IPS DF 19.7 (cell line): ENCODE measurements around the gene CD300LF.

Experiments
- DNase-seq: peaks from one replicate; pipeline ENCODE4 v3.0.0-alpha.2; 2013; ENCODE audit warnings: low read depth, low spot score

Gene CD300LF

DNA sequence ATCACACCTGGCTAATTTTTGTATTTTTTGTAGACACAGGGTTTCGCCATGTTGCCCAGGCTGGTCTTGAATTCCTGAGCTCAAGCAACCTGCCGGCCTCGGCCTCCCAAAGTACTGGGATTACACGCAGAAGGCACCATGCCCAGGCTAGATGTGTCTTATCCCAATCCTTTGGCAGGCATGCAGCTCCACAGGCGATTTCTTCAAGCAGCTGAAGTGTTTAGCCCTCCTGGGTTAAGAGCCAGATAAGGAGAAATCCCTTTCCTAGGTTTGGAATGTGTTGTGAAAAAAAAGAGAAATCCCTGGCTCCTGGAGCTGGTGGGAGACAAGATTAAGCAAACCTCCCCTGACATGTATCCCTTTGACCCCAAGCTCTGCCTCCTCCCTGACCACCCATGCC is 33.7 kb upstream of the CD300LF start:
- DNase-seq: no peak

DNA sequence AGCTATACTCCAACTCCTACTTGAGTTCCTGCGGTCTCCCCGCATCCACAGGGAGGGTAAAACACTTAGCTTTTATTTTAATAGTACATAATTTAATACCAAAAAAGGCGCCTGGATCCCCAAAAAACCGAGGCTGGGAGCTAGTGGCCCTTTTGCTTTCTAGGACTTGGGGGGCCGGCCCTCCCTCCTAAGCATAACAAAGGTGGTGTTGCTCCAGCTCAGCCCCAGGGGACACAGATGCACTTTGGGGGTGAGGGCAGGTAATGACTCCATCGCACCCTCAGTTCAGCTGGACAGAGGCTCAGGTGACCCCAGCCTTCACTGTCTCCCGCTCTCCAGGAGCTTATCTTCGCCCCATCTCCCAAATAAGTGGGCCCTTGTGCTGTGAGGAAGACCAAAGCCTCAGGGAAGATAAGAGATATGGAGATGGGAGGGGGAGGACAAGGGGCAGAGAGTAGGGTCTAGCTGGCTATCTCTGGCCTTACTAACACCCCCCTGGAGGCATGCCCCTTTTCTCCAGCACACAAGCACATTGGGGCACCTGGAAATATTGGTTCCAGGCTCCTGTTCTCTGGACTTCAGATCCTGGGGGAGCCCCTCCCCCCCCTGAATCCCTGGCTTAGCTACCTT is 32.9 kb upstream of the CD300LF start:
- DNase-seq: no peak

DNA sequence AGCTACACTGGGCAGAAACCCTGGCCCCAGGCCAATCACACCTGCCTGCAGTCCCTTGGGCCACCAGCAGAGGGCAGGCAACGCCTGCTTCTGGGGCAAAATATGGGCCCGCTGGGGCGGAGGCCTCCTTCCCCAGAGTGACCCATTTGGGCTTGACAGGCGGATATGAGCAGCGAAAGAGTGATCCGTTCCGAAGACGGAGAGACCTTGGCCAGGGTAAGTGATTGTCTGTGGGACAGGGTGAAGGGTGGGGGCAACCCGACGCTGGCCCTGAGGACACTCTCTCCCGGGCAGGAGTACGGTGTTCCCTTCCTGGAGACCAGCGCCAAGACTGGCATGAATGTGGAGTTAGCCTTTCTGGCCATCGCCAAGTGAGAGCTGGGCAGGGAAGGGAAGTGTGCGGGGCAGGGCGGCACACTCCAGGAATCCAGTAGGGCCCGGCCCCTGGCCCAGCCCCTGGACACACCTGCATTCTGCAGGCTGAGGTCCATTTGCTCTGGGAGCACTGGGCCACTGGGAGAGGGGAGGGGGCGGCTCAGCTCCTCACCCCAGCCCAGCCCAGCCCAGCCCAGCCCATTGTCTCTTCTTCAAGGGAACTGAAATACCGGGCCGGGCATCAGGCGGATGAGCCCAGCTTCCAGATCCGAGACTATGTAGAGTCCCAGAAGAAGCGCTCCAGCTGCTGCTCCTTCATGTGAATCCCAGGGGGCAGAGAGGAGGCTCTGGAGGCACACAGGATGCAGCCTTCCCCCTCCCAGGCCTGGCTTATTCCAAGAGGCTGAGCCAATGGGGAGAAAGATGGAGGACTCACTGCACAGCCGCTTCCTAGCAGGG is 32.2 kb upstream of the CD300LF start:
- no peak for DNase-seq

DNA sequence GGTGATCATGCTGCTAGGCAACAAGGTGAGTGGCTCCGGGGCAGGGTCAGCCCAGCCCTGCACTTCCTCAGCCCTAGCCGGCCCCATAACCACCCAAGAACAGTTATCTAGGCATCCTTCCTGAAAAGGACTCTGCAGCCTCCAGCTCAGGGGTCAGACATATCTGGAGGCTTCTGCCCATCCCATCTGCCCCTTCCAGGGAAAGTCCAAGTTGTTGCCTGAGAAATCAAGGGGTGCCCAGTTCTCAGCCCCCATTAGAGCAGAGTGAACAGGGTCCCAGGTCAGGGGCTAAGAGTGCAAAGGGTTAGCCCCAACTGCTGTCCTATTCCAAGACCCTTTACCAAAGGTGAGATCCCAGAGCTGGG is 31.6 kb upstream of the CD300LF start:
- DNase-seq: no peak

DNA sequence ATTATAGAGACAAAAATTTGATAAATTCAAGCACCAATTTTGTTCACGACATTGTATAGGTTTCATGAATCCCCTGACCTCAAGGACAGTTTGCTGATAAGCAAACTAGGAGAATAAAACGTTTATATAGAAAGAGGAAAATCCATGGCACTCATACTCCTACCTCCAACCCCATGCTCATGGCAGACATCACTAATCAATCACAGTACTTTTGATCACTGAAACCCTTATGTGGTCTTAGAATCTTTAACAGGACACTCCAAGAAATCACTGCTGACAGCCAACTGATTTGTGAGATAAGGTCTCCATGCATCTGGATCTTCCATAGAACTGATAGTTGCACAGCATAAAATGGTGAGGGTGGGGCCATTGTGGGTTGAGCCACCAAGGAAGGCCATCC is 31.0 kb upstream of the CD300LF start:
- DNase-seq: no peak

DNA sequence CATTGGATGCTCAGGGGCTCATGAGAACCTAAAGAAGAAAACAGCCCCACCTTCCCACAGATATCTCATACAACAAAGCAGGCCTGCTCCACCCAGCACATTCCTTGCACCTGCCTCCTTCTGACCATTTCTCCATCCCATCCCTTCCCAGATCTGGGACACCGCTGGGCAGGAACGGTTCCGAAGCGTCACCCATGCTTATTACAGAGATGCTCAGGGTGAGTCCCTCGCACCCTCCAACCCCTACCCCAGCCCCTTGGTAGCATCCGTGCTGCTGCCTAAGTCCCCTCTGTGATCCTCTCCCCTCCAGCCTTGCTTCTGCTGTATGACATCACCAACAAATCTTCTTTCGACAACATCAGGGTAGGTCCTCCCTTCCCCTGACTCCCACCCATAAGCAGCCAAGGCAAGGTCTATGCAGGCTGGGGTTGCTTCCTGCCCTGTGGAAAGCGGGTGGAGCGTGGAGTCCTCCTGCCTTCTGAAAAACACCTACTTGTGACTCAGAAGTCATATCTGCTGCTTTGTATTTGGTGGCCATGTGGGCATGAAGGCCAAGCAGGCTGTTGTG is 30.3 kb upstream of the CD300LF start:
- no peak for DNase-seq

DNA sequence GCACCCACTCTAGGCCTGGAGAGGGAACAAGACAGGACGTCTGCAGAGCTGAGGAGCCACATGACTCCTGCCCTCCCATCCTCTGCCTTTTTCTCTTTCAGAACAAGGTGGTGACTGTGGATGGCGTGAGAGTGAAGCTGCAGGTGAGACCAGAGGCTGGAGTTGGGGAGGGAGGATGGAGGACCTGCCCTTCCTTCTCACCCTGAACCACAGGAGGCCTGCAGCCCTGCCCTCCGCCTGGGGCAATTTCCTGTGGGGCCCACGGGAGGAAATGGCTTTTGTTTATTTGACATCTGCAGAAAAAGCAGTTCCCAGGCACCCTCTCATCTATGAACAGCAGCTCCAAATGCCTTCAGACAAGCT is 29.4 kb upstream of the CD300LF start:
- no peak for DNase-seq

DNA sequence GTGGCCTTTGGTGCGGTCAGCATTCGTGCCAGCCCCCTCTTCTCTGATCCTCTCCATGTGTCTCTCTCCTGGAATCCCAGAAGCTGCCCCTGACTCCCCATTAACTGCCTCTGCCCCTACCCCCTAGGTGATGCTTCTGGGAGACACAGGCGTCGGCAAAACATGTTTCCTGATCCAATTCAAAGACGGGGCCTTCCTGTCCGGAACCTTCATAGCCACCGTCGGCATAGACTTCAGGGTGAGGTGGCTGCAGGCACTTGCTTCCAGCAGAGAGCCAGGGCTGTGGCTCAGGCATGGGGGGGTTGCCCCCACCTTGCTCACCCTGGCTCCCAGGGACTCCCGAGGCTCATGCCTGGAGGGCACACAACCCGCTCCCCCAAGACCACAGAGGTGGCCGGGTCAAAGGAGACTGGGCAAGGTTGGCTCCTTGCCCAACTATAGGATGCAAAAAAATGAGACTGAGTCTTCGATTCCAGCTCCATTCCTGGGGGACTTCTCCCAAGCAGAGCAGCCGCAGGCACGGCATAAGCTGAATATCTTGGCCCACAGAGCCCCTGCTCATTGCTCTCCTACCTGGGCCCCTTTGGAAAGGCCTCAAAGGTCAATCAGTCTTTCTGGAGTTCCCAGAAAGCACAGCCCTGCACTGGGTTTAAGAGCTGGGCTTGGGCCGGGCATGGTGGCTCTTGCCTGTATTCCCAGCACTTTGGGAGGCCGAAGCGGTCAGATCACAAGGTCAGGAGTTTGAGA is 28.1 kb upstream of the CD300LF start:
- no peak for DNase-seq

DNA sequence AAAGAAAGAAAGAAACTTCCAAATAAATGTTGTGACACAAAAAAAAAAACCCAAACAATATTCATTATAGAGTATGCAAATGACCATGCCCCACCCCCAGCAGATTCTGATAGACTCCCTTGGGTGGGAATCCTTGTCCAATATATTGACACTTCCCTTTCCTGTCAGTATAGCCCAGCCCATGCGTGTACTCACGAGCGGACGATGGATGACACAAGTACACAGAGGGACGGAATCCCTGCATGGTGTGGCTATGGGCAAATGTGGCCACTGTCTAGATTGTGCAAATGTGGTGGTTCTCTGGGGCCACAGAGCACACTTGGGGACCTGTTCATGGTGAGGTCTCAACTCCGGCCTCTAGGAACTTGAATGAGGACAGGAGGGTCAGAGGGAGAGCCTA is 27.4 kb upstream of the CD300LF start:
- no peak for DNase-seq

DNA sequence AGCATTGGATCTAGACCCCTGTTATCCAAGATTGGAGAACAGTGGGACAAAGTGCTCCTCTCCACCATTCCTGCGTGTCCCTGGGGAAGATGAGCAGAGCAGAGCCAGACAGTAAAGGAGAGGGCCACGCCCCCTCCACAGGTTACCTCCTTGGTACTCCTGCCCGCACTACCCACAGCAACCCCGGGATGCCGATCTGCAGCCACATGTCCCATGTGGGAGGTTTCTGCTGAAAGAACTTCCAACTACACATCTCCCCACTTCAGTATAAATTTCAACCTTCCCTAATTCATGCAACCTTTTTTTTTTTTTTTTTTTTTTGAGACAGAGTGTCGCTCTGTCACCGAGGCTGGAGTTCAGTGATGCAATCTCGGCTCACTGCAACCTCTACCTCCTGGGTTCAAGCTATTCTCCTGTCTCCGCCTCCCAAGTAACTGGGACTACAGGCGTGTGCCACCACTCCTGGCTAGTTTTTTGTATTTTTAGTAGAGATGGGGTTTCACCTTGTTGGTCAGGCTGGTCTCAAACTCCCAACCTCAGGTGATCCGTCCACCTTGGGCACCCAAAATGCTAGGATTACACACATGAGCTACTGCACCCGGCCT is 26.6 kb upstream of the CD300LF start:
- DNase-seq: no peak

DNA sequence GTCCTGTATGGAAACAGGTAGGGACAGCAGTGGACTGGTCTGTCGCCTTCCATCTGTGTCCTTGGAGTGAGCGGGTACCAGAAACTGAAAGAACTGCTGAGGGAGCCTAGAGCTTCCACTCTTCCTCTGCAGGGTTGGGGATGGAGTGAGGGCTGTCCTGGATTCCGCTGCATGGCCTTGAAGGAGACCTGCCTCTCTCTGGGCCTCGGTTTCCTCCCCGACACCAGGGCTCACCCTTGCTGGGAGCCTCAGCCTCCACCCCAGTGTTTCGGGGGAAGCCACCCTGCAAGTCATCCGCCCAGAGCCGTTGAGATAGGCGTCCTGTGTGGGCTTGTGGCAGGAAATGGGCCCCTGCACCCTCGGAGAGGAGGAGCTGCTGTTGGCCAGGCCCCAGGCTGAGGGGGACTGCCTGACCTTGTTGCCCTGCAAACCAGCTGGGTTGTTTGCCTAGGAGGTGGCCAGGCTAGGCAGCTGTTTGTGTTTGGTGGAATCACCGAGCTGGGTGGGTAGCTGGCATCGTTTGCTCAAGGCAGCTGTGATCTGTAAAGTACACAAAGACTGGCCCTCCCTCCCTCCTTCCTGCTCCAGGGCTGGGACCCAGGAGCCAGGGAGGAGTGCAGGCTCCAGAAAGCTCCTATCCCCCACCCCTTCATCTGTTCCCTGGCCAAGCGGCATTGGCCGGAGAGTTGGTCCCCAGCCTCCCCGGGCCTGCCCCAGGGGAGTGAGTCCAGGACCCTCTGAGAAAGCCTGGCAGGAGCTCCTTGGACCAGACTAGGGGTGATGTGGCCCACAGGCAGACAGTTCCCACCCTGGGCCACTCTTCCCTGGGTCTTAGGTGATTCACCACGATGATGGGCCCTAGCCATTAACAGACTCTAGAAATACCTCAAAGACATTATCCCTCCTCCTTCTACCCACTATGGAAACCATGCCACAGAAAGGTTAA is 25.6 kb upstream of the CD300LF start:
- DNase-seq: no peak

DNA sequence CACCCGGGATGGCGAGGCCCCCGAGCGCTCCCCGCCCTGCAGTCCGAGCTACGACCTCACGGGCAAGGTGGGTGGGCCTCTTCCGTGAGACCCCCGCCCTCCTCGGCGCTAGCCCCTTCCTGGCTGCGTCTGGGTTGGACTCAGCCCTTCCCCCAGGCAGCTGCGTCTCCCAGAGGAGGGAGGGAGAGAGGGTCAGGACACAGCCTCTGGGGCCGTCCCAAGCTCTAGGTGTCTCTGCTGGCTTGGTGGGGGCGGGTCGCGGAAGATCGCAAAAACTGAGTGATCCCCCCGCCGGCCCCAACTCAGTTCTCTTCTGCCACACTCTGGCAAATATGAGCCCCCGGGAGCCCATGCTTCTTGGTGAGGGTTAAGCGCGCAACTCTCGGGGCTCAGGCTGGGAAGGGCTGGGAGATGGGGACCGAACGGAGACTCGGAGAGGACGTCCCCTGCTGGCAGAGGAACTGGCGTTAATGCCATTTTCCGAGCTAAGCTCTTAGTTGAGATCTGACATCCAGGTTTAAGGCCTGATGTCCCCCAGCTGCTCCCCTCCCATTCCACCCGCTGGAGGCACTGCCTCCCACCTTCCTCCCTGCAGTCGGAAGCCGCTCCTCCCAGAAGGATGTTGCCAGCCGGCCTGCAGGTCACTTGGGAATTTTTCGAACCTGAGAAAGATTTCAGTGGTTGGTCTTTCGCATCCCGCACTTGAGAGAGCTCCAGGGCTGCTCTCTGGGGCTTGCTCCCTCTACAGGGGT is 24.8 kb upstream of the CD300LF start:
- peak; percentile 76 for DNase-seq

DNA sequence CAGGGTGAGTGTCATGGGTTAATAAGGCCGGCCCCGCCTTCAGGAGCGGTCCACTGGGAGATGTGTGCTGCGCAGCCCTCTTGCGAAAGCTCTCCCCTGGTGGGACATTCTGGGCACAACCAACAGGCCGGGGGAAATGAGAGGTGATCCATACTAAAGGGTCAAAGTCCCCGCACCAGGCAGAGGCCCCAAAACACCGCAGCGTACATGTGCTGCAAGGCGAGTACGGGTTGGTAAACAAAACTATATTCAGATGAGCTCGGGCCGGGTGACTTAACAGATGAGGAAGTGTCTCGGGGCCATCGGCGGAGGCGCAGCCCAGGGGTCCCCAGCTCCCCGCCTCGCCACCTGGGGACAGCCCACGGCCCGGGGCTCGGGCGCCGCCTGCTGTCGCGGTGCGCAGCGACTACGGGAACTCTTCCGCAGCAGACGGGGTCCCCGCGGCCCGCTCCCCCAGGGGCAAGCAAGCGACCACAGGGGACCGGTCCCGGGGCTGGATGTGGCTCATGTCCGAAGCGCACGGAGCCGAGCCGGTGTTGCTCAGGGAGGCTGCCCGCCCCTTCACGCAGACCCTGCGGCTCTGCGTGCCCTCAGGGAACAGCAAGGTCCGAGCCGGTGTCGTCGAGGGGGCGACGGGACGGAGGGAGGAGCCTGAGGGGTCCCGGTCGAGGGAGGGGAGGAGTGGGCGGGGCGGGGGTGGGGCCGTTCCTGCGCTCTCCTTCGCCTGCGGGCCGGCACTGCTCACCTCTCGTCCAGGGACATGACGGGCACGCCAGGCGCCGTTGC is 24.0 kb upstream of the CD300LF start, which contains the start of gene RAB37:
Gene RAB37 (plus strand): TSS at position 744 of the 786 bp plus-strand sequence. CDS start 17 bp downstream, at position 761.
- DNase-seq: no peak

DNA sequence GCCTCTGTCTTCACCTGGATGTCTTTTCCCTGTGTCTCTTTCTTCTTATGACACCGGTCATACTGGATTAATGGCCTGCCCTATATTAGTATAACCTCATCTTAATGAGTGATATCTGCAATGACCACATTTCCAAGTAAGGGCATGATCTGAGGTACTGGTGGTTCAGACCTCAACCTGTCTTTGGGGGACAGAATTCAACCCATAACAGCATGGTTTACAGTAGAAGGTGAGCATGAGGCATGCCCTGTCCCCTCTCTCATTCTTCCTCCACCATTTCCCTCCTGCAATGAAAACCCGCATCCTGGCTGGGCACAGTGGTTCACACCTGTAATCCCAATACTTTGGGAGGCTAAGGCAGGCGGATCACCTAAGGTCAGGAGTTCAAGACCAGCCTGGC is 21.5 kb upstream of the CD300LF start:
- no peak for DNase-seq

DNA sequence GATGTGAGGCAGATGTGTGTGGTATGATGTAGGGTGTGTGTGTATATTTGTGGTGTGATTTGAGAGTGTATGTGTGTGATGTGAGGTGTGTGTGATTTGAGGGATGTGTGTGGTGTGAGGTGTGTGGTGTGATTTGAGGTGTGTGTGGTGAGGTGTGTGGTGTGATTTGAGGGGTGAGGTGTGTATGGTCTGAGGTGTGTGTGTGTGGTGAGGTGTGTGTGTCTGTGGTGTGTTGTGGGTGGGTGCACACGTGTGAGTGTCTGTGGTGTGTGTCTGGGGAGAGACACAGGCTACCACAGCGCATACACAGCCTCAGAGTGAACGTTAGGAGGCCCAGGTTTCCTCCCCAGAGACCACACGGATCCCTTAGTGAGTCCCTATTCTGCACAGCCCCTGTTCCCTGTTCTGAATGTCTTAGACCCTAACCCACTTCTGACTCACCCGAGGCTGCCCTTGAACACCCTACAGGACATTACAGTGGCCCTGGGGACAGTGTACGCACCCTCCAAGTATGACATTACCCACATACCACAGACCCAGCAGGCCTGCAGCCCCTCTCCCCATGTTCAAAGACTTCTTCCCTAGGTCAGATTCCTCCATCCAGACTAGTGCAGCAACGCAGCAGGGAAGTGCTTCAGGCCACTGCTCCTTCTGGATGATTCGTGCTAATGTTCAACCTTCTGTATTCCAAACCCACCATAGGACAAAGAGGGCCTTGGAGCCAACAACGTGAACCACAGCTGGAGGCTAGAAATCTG is 20.8 kb upstream of the CD300LF start:
- DNase-seq: no peak

DNA sequence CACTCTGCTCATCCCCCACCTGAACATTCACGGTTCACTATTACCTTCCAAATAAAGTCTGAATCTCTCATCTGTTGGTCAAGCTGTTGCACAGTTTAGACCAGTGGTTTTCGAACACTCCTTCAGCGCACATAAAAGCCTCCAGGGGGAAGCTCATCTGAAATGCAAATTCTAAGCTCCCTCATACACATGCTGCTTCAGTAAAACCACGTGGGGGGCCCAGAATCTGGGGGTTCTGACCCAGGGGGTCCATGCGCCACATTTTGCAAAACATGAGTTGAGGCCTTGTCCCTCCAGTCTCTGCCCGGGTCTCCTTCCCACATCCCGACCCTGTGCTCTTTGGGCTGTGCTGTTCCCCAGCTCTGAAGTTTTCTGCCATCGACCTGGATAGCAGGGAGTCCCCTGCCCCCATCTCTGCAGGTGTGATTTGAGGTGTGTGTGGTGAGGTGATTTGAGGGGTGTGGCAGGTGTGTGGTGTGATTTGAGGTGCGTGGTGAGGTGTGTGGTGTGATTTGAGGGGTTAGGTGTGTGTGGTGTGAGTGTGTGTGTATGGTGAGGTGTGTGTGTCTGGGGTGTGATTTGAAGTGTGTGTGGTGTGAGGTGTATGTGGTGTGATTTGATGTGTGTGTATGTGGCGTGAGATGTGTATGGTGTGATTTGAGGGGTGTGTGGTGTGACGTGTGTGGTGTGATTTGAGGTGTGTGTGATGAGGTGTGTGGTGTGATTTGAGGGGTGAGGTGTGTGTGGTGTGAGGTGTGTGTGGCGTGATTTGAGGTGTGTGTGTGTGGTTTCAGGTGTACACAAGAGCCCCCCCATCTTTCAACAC is 19.5 kb upstream of the CD300LF start:
- DNase-seq: no peak

DNA sequence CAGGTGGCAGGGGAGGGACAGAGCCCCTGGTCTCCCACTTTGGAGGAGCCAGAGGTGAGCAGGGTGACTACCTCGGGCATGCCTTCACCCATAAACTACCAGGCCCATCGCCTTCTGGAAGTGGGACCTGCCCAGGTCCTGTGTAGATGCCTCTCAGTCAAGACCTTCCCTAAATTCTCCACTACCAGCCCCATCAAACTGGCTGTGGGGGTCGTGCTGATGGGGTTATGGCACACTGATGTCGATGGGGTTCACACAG is 18.6 kb upstream of the CD300LF start:
- no peak for DNase-seq
